ENCODE data around the gene CCNK. TPM values are rescaled to one million over a fixed set of nuclear protein-coding genes. Genes with fewer than 3 reads are reported as not detected.

Gene CCNK
- total and polyA plus RNA-seq, 2 of the 13 experiments (the other 11 are each of a cell fraction or from before 2014, with no cell fraction given), result 4.9 to 9.7 TPM

DNA sequence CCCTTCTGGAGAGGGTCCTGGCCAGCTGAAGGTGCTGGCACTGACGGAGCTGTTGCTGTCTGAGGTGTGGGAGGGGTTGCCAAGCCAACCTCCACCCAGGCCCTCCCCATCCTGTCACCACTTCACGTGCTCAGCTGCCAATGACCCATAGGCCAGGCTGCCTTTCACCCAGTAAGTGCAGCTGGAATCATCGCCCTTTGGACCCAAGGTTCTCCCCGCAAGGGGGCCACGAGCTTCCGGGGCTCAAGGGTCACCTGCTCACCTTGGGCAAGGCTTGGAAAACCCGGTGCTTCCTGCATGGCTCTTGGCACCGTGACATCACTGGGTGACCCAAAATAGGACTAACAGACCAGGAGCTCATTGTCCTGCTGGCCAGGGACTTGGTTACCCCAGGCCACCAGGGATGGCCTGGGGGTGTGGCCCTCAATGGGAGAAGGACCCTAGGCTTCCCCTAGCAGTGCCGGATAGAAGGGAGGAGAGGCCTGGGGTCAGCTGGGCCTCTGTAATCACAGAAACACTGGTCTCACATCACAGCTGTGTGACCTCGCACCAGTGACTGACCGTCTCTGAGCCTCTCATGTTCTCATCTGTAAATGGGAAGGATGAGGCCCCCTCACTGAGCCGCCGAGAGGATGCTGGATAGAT lies 71.5 kb downstream of the CCNK start (continued):
- TF ChIP-seq KLF6 (CRISPR knock-in tag; IDR thresholded peaks at IDR 0.05) (peak; percentile 63; the same call in 1 of the 2 replicates), GMEB1 (CRISPR knock-in tag; IDR thresholded peaks at IDR 0.05; ENCODE audit: borderline replicate concordance) (peak; percentile 52; the same call in 1 of the 2 replicates), KDM2A (CRISPR knock-in tag; IDR thresholded peaks at IDR 0.05; ENCODE audit: borderline replicate concordance, low read depth) (peak; percentile 89; the same call in 1 of the 2 replicates), PBX3 (CRISPR knock-in tag; IDR thresholded peaks at IDR 0.05; ENCODE audit: borderline replicate concordance) (no peak), PAF1 (CRISPR knock-in tag; IDR thresholded peaks at IDR 0.05) (no peak), CBX5 (CRISPR knock-in tag; IDR thresholded peaks at IDR 0.05; ENCODE audit: borderline replicate concordance) (peak; percentile 96), ZNF709 (CRISPR knock-in tag; IDR thresholded peaks at IDR 0.05) (peak; percentile 83), ZBTB7B (CRISPR knock-in tag; IDR thresholded peaks at IDR 0.05) (peak; percentile 98), ZNF616 (CRISPR knock-in tag; IDR thresholded peaks at IDR 0.05; ENCODE audit: low read depth) (peak; percentile 73; the same call in 1 of the 2 replicates), SNRNP70 (IDR thresholded peaks at IDR 0.05; ENCODE audit: low read depth, low read length) (no peak), SMAD1 (CRISPR knock-in tag; IDR thresholded peaks at IDR 0.05; ENCODE audit: borderline replicate concordance, low read depth) (peak; percentile 92; the same call in 1 of the 2 replicates), ZNF605 (CRISPR knock-in tag; IDR thresholded peaks at IDR 0.05) (peak; percentile 96), PATZ1 (CRISPR knock-in tag; IDR thresholded peaks at IDR 0.05) (peak; percentile 100), PHF21A (CRISPR knock-in tag; IDR thresholded peaks at IDR 0.05) (peak; percentile 98), ZSCAN29 (CRISPR knock-in tag; conservative IDR thresholded peaks at IDR 0.05) (peak; percentile 96), ZNF44 (CRISPR knock-in tag; IDR thresholded peaks at IDR 0.05) (no peak), ZNF282 (IDR thresholded peaks at IDR 0.05; ENCODE audit: partially characterized antibody) (no peak)
- TF ChIP-seq, protein P1, sequence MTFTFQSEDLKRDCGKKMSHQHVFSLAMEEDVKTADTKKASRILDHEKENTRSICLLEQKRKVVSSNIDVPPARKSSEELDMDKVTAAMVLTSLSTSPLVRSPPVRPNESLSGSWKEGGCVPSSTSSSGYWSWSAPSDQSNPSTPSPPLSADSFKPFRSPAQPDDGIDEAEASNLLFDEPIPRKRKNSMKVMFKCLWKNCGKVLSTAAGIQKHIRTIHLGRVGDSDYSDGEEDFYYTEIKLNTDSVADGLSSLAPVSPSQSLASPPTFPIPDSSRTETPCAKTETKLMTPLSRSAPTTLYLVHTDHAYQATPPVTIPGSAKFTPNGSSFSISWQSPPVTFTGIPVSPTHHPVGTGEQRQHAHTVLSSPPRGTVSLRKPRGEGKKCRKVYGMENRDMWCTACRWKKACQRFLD (CRISPR knock-in tag; IDR thresholded peaks at IDR 0.05; ENCODE audit: borderline replicate concordance), result 0 out of 2 replicates have a peak, but pooled peaks have one; percentile 30
- TF ChIP-seq, protein P2, sequence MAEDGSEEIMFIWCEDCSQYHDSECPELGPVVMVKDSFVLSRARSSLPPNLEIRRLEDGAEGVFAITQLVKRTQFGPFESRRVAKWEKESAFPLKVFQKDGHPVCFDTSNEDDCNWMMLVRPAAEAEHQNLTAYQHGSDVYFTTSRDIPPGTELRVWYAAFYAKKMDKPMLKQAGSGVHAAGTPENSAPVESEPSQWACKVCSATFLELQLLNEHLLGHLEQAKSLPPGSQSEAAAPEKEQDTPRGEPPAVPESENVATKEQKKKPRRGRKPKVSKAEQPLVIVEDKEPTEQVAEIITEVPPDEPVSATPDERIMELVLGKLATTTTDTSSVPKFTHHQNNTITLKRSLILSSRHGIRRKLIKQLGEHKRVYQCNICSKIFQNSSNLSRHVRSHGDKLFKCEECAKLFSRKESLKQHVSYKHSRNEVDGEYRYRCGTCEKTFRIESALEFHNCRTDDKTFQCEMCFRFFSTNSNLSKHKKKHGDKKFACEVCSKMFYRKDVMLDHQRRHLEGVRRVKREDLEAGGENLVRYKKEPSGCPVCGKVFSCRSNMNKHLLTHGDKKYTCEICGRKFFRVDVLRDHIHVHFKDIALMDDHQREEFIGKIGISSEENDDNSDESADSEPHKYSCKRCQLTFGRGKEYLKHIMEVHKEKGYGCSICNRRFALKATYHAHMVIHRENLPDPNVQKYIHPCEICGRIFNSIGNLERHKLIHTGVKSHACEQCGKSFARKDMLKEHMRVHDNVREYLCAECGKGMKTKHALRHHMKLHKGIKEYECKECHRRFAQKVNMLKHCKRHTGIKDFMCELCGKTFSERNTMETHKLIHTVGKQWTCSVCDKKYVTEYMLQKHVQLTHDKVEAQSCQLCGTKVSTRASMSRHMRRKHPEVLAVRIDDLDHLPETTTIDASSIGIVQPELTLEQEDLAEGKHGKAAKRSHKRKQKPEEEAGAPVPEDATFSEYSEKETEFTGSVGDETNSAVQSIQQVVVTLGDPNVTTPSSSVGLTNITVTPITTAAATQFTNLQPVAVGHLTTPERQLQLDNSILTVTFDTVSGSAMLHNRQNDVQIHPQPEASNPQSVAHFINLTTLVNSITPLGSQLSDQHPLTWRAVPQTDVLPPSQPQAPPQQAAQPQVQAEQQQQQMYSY (CRISPR knock-in tag; IDR thresholded peaks at IDR 0.05), result peak; percentile 74

All from HepG2 (cell line).